Stimulated activated naive B cell treated with anti-CD40 and anti-IgM and Interleukin-4, amounts not matched to agents 10 μg/mL and 1 μg/mL and 100 μg/mL, for 72 hours (primary cell): ENCODE data around the gene TSPO.

Experiments used
- ATAC-seq, 2 donors: fragments of 150-1000 bp; cut with Tn5 transposase; replicated peaks; 2 replicates each; pipeline ENCODE4 v1.10.0; 2021; ENCODE audit warnings: moderate library complexity in 1 of 2
- DNase-seq: peaks from one replicate; pipeline ENCODE4 v3.0.0; 2021
- H3K27ac Mint-ChIP-seq: one replicate; pipeline ENCODE4 v1.8.0; 2022; ENCODE audit warnings: mild to moderate bottlenecking, mixed read lengths
- H3K27me3 Mint-ChIP-seq, 2 donors: one replicate each; pipeline ENCODE4 v1.8.0; 2022; ENCODE audit warnings: mixed read lengths in 2 of 2
- H3K36me3 Mint-ChIP-seq, 2 donors: one replicate each; pipeline ENCODE4 v1.8.0; 2022; ENCODE audit warnings: mixed read lengths in 2 of 2, mild to moderate bottlenecking in 1 of 2
- H3K4me1 Mint-ChIP-seq, 2 donors: one replicate each; pipeline ENCODE4 v1.8.0; 2022; ENCODE audit warnings: mixed read lengths in 2 of 2, mild to moderate bottlenecking in 1 of 2
- H3K4me3 Mint-ChIP-seq, 2 donors: one replicate each; pipeline ENCODE4 v1.8.0; 2022; ENCODE audit warnings: mild to moderate bottlenecking in 2 of 2, mixed read lengths in 2 of 2, moderate library complexity in 1 of 2
- H3K9me3 Mint-ChIP-seq, 2 donors: one replicate each; pipeline ENCODE4 v1.8.0; 2022; ENCODE audit warnings: mixed read lengths in 2 of 2, mild to moderate bottlenecking in 1 of 2

Gene TSPO

GRCh38 chr22:43118953-43119458 is 32.4 kb upstream of the TSPO start:
- peak overlapping the region in 1 of 2 donors; percentile 67 for H3K4me3 Mint-ChIP-seq
- DNase-seq, result peak; percentile 67
- H3K27ac Mint-ChIP-seq, result peak overlapping the region; percentile 59
- ATAC-seq, result peak; percentile 86 to 89
- H3K27me3 Mint-ChIP-seq, result peaks cover 38 to 44% of the 10 kb centered on the region in 2 donors
- H3K36me3 Mint-ChIP-seq, result peaks cover 0 to 2% of the 10 kb centered on the region in 2 donors
- peaks cover 34 to 72% of the 10 kb centered on the region in 2 donors for H3K4me1 Mint-ChIP-seq
- no peaks in the 10 kb centered on the region for H3K9me3 Mint-ChIP-seq

- Mint-ChIP-seq H3K27ac (no peak overlapping the region), H3K9me3 (no peaks in the 10 kb centered on the region), H3K4me1 (peaks cover 23 to 47% of the 10 kb centered on the region in 2 donors), H3K36me3 (peaks cover 11 to 15% of the 10 kb centered on the region in 2 donors), H3K4me3 (no peak overlapping the region), H3K27me3 (peaks cover 28 to 55% of the 10 kb centered on the region in 2 donors)
- DNase-seq, result no peak
- ATAC-seq, result no peak
Measured at GRCh38 chr22:43126501-43127165, 24.7 kb upstream of the TSPO start.

- Mint-ChIP-seq H3K36me3 (peaks cover 18 to 22% of the 10 kb centered on the region in 2 donors), H3K4me3 (no peak overlapping the region), H3K27me3 (peaks cover 23 to 55% of the 10 kb centered on the region in 2 donors), H3K27ac (no peak overlapping the region), H3K4me1 (peaks cover 16 to 40% of the 10 kb centered on the region in 2 donors), H3K9me3 (no peaks in the 10 kb centered on the region)
- no peak for ATAC-seq
- DNase-seq, result no peak
Measured at GRCh38 chr22:43127166-43127908, 24.0 kb upstream of the TSPO start.

GRCh38 chr22:43128116-43128515 is 23.2 kb upstream of the TSPO start:
- peaks cover 16 to 36% of the 10 kb centered on the region in 2 donors for H3K4me1 Mint-ChIP-seq

GRCh38 chr22:43128928-43129424 is 22.4 kb upstream of the TSPO start:
- peak overlapping the region; percentile 88 for H3K27ac Mint-ChIP-seq
- peaks cover 17 to 43% of the 10 kb centered on the region in 2 donors for H3K27me3 Mint-ChIP-seq
- ATAC-seq, result peak; percentile 61 to 62

More at GRCh38 chr22:43128116-43128515, 23.2 kb upstream of the TSPO start:
- DNase-seq (no peak), ATAC-seq (peak; percentile 23 to 56)
- Mint-ChIP-seq H3K4me3 (no peak overlapping the region), H3K36me3 (peaks cover 26 to 29% of the 10 kb centered on the region in 2 donors), H3K27ac (peak overlapping the region; percentile 47), H3K9me3 (no peaks in the 10 kb centered on the region), H3K27me3 (peaks cover 19 to 49% of the 10 kb centered on the region in 2 donors)

GRCh38 chr22:43129426-43130425 is 21.6 kb upstream of the TSPO start:
- no peak for ATAC-seq
- H3K27ac Mint-ChIP-seq, result peak overlapping the region; percentile 88
- no peak for DNase-seq
- H3K36me3 Mint-ChIP-seq, result peaks cover 42 to 43% of the 10 kb centered on the region in 2 donors
- H3K9me3 Mint-ChIP-seq, result no peaks in the 10 kb centered on the region
- no peak overlapping the region for H3K4me3 Mint-ChIP-seq
- peaks cover 15 to 39% of the 10 kb centered on the region in 2 donors for H3K27me3 Mint-ChIP-seq
- H3K4me1 Mint-ChIP-seq, result peaks cover 16 to 36% of the 10 kb centered on the region in 2 donors

More at GRCh38 chr22:43128928-43129424, 22.4 kb upstream of the TSPO start:
- peaks cover 16 to 36% of the 10 kb centered on the region in 2 donors for H3K4me1 Mint-ChIP-seq
- no peaks in the 10 kb centered on the region for H3K9me3 Mint-ChIP-seq
- DNase-seq, result no peak
- peaks cover 35 to 36% of the 10 kb centered on the region in 2 donors for H3K36me3 Mint-ChIP-seq
- peak overlapping the region in 1 of 2 donors; percentile 17 for H3K4me3 Mint-ChIP-seq

- Mint-ChIP-seq H3K27ac (no peak overlapping the region), H3K36me3 (peaks cover 60% of the 10 kb centered on the region in 2 donors), H3K27me3 (peaks cover 15 to 26% of the 10 kb centered on the region in 2 donors)
Measured at GRCh38 chr22:43131773-43132501, 19.4 kb upstream of the TSPO start.

GRCh38 chr22:43133401-43133800 is 18.0 kb upstream of the TSPO start:
- H3K27me3 Mint-ChIP-seq, result peaks cover 8 to 15% of the 10 kb centered on the region in 2 donors
- no peak overlapping the region for H3K4me3 Mint-ChIP-seq
- no peaks in the 10 kb centered on the region for H3K9me3 Mint-ChIP-seq
- DNase-seq, result no peak
- H3K4me1 Mint-ChIP-seq, result peaks cover 17 to 31% of the 10 kb centered on the region in 2 donors
- no peak overlapping the region for H3K27ac Mint-ChIP-seq
- ATAC-seq, result no peak
- H3K36me3 Mint-ChIP-seq, result peaks cover 70 to 71% of the 10 kb centered on the region in 2 donors

More at GRCh38 chr22:43131773-43132501, 19.4 kb upstream of the TSPO start:
- Mint-ChIP-seq H3K9me3 (no peaks in the 10 kb centered on the region), H3K4me3 (no peak overlapping the region), H3K4me1 (peaks cover 21 to 42% of the 10 kb centered on the region in 2 donors)
- DNase-seq, result no peak
- no peak for ATAC-seq

- no peak for DNase-seq
- ATAC-seq, result no peak
- H3K4me3 Mint-ChIP-seq, result no peak overlapping the region
- H3K36me3 Mint-ChIP-seq, result peaks cover 74 to 78% of the 10 kb centered on the region in 2 donors
- H3K27me3 Mint-ChIP-seq, result peaks cover 0 to 6% of the 10 kb centered on the region in 2 donors
- no peaks in the 10 kb centered on the region for H3K9me3 Mint-ChIP-seq
- H3K27ac Mint-ChIP-seq, result no peak overlapping the region
- H3K4me1 Mint-ChIP-seq, result peaks cover 12 to 25% of the 10 kb centered on the region in 2 donors
Measured at GRCh38 chr22:43134553-43134952, 16.8 kb upstream of the TSPO start.

- H3K4me3 Mint-ChIP-seq, result no peak overlapping the region
- H3K9me3 Mint-ChIP-seq, result no peaks in the 10 kb centered on the region
- H3K27me3 Mint-ChIP-seq, result no peaks in the 10 kb centered on the region
- peaks cover 7 to 26% of the 10 kb centered on the region in 2 donors for H3K4me1 Mint-ChIP-seq
- DNase-seq (no peak), ATAC-seq (no peak)
- H3K27ac Mint-ChIP-seq, result no peak overlapping the region
- H3K36me3 Mint-ChIP-seq, result peaks cover 78 to 80% of the 10 kb centered on the region in 2 donors
Measured at GRCh38 chr22:43135565-43135964, 15.8 kb upstream of the TSPO start.

- Mint-ChIP-seq H3K27me3 (no peaks in the 10 kb centered on the region), H3K9me3 (no peaks in the 10 kb centered on the region), H3K4me1 (peaks cover 7 to 31% of the 10 kb centered on the region in 2 donors), H3K36me3 (peaks cover 74 to 84% of the 10 kb centered on the region in 2 donors), H3K4me3 (no peak overlapping the region), H3K27ac (no peak overlapping the region)
- peak; percentile 81 to 83 for ATAC-seq
- no peak for DNase-seq
Measured at GRCh38 chr22:43136255-43136654, 15.1 kb upstream of the TSPO start.

GRCh38 chr22:43136801-43137200 is 14.6 kb upstream of the TSPO start:
- H3K36me3 Mint-ChIP-seq, result peaks cover 69 to 78% of the 10 kb centered on the region in 2 donors
- no peaks in the 10 kb centered on the region for H3K9me3 Mint-ChIP-seq
- no peak overlapping the region for H3K4me3 Mint-ChIP-seq
- ATAC-seq, result no peak
- no peak overlapping the region for H3K27ac Mint-ChIP-seq
- H3K27me3 Mint-ChIP-seq, result no peaks in the 10 kb centered on the region
- peaks cover 7 to 32% of the 10 kb centered on the region in 2 donors for H3K4me1 Mint-ChIP-seq
- no peak for DNase-seq
